Medulla oblongata (tissue), 1 donor: ENCODE results near the gene UBE2O.

Source experiments
- DNase-seq: peaks from one replicate; pipeline ENCODE4 v3.0.0-alpha.2; 2015; ENCODE audit errors: extremely low spot score

Gene UBE2O

DNA sequence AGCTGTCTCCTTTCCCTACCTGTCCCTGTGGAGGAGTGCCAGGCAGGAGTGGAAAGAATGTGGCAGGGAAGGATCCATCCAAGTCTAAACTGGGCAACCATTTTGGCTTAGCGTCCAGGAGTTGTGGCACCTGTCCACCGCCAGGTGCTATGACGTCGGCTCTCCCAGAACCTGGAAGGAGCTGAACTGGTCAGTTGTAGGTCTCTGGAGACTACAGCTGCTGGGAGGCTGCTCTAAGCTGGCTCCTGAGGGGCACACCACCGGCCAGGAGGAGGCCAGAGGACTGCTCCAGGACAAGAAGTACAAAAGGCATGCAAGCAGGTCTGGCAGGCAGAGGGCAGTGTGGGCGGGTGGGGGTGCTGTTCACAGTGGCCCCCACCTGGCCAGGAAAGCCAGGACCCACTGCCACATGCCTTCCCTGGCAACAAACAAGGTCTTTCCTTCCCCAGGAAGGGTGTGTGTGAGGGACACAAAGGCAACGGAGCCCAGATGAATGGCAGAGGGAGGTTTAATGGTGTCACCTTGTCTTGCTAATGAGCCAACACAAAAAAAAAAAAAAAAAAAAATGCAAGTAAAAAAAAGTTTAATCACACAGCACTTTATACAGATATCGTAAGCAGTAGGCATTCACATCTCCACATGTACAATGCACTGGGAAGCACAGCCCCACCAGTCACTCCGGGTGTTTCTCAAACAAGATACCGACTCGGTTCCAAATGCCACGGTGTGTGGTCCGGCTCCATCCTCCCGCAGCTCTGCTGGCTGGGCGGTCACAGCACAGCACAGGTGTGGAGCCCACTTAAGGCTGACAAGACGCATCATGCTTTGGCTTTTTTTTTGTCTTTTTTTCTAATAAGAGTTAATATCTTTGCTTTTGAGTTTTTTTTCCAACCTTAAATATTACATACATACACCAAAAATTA, 63.7 kb downstream of the UBE2O start:
- DNase-seq: no peak

DNA sequence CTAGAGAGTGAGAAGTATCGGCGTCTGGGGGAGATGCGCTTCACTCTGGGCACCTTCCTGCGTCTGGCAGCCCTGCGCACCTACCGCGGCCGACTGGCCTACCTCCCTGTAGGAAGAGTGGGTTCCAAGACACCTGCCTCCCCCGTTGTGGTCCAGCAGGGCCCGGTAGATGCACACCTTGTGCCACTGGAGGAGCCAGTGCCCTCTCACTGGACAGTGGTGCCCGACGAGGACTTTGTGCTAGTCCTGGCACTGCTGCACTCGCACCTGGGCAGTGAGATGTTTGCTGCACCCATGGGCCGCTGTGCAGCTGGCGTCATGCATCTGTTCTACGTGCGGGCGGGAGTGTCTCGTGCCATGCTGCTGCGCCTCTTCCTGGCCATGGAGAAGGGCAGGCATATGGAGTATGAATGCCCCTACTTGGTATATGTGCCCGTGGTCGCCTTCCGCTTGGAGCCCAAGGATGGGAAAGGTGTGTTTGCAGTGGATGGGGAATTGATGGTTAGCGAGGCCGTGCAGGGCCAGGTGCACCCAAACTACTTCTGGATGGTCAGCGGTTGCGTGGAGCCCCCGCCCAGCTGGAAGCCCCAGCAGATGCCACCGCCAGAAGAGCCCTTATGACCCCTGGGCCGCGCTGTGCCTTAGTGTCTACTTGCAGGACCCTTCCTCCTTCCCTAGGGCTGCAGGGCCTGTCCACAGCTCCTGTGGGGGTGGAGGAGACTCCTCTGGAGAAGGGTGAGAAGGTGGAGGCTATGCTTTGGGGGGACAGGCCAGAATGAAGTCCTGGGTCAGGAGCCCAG, 65.8 kb downstream of the UBE2O start:
- no peak for DNase-seq

DNA sequence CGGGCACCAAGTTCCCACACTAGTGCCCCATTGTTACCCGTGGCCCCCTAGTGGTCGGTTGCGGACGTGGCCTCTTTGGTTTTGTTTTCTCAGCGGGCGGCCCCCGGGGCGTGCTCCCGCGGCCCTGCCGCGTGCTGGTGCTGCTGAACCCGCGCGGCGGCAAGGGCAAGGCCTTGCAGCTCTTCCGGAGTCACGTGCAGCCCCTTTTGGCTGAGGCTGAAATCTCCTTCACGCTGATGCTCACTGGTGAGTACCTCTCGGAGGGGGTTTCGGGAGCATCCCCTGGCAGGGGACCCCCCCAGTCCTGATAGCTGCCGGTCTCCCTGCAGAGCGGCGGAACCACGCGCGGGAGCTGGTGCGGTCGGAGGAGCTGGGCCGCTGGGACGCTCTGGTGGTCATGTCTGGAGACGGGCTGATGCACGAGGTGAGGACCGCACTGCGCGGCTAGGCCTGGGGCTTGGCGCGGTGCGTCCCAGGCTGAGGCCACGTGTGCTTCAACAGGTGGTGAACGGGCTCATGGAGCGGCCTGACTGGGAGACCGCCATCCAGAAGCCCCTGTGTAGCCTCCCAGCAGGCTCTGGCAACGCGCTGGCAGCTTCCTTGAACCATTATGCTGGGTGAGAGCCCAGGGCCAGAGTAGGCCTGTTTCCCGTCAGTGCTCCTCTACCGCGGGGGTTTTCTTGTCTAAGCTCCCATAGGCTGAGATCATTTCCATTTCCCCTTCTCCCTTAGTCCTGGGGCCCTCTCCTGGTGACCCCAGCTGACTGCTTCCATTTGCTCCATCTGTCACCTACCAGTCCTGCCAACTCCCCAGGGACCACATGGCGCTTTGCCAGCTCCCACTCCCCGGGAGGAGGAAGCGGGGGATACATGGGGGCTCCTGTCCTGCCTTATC, 66.8 kb downstream of the UBE2O start:
- peak; percentile 60 for DNase-seq

DNA sequence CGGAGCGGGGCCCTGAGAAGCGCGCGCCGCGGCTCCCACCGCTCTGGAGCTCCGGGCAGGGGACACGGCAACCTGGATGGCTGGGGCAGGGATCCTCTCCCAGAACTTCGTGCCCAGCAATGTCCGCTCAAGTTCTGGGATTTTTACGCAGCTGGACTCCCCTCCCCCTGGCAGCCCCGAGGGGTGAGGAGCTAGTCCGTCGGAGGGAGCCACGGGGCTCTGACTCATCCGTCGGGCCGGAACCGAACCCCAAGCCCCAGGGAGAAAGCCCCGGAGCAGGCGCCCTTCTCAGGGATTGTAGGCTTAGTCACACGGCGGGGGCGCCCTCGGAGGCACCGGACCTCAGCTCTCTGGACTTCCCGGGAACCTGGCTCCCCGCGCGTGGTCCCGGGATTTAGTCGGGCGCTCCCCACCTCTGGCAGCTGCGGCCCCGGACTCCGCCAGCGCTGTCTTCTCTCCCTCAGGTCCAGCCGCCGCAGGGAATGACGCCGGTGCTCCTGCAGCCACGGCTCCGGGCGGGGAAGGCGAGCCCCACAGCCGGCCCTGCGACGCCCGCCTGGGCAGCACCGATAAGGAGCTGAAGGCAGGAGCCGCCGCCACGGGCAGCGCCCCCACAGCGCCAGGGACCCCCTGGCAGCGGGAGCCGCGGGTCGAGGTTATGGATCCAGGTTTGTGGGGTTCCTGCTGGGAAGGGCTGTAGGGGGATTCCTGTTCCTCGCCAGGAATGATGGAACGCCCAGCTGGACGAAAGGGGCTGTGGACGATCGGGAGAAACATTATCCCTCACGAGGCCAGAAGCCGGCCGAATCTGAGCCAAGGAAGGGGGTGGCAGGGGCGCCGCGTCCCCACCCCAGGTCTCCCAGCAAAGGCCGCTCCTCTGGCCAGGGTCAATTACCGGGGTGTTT, 67.7 kb downstream of the UBE2O start:
- DNase-seq: no peak

DNA sequence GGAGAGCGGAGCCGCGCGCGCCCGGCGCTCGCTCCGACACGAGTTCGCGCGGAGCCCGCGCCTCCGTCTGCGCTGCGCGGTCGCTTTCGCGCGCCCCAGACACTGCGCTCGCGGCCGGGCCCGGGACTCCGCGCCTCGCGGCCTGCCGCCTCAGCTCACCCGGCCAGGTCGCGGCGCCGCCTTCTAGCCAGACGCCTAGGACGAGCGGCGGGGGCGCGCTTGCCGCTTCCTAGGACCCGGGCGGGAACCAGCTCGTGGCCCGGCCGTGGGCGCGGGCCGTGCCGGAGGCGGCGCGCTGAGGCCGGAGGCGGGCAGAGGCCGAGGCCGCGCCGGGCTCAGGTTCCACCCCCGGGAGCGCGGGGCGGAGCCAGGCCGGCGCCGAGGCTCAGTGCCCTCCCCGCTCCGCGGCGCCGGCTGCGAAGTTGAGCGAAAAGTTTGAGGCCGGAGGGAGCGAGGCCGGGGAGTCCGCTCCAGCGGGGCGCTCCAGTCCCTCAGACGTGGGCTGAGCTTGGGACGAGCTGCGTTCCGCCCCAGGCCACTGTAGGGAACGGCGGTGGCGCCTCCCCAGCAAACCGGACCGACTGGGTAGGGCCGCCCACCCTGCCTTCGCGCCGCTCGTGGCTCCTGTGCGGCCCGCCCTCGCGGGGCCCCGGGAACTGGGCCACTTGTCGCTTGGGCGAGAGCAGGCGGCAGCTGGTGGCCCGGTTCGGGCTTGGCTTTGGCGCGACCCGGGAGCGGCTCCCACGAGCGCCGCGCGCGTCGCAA, 68.5 kb downstream of the UBE2O start, which contains the start of gene SPHK1:
TSS of gene SPHK1 (plus strand) at position 388 of the 765 bp plus-strand sequence. CDS start 1,036 bp downstream, outside the sequence.
- DNase-seq: no peak

DNA sequence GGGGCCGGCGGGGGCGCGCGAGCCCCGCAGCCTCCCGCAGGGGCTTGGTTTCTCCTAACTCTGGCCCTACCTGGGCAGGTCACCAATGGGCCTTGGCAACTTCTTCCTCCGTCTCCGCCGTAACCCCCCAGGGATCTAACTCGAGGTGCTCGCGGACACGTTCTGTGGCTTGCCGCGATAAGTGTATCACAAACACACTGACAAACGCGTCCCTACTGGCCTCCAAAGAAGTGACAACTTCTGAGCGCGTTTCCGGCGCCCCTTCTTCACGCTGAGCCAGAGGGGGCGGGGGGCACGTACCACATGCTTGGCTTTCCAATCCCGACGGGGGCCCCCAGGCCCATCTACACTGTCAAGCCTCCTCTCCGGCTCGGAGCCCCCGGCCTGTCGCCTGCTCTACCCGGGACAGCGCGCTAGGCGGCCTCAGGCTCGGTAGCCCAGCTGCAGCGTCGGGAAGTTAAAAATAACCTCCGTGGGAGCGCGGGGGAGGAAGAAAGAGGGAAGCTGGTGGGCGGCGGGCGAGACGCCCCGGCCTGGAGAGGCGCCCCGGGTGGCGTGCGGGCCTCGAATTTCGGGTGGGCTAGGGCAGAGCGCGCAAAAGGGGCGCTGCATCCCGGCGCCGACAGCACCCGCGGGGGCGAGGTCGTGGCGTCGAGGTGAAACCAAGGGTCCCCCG, 69.3 kb downstream of the UBE2O start:
- no peak for DNase-seq

DNA sequence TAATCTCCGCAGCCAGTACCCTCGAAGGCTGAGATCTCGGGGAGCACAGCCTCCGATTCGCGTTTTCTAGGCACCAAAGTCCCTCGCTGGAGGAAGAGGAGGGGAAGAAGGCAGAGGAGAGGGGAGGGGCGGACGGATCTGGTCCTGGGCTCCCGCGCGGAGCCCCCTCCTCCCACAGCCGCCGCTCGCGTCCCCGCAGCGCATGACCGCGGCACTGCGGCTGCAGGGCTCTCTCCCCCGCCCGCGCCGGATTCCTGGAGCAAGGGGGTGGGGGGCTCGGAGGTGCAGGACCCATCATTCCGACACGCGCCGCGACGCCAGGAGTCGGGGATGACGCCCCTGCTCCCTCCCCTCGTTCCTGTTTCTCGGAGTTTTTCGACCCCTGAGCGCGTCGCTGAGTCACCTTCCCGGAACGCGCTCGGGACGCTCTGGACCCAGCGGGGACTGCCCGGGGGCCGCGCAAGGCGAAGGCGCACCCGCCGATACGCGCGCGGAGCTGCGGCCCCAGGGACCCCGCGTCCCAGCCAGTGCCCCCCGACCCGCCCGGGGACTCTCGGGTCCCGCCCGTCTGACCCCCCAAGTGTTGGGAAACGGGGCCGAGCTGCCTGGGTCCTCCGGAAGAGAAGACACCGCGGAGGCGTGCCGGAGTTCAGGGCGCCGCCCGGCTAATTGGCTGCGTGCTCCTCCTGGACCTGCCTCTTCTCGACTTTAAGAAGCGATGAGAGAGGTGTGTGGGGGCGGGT, 70.0 kb downstream of the UBE2O start:
- no peak for DNase-seq

DNA sequence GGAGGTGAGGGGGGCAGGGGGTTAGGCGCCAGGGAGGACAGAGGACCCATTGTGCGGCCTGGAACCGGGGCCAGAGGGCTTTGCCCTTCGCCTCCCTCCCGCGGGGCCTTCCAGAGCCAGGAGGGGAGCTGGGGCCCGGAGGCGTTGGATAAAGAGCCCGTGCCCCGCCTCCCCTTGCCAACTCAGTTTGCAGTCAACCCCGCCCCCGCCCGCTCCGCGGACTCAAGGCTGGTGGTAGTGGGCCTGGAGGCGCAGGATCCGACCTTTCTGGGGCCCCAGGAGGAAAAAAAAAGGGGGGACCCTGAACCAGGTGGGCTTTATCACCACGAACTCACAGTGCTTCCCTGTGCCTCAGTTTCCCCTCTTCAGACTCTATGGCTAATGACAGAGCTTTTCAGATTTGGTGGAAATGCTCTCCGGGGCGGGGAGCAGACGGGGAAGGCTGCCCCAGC, 70.6 kb downstream of the UBE2O start:
- DNase-seq: no peak

DNA sequence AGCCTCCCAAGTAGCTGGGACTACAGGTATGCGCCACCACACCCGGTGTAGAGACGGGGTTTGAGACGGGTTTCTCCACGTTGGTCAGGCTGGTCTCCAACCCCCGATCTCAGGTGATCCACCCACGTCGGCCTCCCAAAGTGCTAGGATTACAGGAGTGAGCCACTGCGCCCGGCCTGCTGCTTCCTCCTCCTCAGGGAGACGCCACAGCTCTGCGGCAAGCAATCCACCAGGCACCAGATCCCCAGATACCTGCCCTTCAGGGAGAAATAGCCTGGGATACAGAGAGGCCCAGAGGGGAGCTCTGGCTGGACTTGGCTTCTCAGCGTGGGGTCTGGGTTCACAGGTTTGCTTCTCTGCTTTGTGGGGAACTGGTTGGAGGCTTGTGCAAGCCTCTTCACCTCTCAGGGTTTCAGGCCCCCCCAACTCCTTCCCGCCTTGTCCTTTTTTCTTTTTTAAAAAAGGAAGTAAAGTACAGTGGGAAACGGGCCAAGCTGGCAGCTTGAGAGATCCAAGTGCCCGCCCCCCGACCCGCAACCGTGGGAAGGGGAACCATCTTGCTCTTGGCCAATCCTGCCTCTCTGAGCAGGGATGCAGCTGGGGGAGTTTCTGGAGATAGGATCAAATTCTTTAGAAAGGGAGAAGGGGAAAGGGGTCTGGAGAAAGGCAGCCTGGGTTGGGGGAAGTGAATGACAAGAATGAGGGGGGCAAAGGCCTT, 71.2 kb downstream of the UBE2O start:
- DNase-seq: peak; percentile 49

DNA sequence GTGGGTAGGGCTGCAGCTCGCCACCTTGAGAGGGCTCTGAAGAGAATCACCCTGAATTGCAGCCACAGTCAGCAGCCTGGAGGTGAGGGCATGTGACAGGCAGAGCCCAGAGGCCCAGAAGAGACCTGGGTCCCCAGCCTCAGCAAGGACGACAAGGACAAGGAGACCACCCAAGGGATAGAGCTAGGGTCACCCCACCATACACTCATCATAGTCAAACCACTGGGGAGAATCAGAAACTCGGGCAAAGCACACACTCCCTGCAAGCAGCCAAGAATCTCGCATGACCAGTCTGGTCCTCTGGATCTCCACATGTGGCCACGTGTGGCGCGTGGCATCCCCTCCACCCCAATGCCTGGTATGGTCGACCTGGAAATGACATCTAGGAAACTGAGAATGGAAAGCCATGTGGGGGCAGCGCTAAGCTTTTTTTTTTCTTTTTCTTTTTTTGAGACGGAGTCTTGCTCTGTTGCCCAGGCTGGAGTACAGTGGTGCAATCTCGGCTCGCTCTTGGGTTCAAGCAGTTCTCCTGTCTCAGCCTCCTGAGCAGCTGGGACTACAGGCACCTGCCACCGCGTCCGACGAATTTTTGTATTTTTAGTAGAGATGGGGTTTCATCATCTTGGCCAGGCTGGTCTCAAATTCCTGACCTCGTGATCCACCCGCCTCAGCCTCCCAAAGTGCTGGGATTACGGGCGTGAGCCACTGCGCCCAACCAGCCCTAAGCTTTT, 73.1 kb downstream of the UBE2O start:
- no peak for DNase-seq

DNA sequence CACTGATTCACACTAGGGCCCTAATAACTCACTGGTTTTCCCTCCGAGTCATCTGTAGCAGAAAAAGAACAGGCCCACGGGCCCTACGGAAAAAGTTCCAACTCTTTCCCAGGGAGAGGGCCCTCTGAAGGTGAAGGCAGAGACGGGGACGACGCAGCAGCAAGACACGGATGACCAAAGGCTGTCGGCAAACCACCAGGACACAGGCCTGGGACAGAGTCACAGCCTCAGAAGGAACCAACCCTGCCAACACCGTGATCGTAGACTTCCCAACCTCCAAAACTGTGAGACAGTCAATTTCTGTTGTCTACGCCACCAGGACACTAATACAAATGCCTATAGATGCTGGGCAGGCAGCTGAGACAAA, 73.7 kb downstream of the UBE2O start:
- DNase-seq: no peak

DNA sequence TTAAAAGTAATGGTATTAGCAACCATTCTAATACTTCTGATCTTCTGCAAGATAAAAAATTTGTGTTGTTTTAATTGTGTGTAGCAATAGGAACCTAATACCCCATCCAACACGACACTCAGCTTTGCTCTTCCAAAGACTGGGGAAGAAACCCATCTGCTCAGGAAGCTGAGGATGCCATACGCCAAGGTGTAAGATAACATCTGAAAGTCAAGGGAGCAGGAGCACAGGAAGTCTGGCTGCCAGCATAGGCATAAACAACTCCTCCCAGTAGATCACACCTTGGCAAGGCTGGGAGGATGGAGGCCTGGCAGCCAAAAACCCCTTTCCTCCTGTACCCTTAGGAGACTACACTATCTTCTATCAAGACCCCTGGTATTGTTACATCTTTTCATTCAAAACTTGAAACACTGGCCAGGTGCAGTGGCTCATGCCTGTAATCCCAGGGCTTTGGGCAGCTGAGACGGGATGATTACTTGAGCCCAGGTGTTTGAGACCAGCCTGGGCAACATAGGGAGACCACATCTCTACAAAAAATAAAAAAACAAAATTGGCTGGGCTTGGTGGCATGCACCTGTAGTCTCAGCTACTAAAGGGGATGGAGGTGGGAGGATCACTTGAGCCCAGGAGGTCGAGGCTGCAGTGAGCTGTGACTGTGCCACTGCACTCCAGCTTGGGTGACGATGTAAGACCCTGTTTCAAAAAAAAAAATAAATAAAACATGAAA, 74.2 kb downstream of the UBE2O start:
- no peak for DNase-seq

DNA sequence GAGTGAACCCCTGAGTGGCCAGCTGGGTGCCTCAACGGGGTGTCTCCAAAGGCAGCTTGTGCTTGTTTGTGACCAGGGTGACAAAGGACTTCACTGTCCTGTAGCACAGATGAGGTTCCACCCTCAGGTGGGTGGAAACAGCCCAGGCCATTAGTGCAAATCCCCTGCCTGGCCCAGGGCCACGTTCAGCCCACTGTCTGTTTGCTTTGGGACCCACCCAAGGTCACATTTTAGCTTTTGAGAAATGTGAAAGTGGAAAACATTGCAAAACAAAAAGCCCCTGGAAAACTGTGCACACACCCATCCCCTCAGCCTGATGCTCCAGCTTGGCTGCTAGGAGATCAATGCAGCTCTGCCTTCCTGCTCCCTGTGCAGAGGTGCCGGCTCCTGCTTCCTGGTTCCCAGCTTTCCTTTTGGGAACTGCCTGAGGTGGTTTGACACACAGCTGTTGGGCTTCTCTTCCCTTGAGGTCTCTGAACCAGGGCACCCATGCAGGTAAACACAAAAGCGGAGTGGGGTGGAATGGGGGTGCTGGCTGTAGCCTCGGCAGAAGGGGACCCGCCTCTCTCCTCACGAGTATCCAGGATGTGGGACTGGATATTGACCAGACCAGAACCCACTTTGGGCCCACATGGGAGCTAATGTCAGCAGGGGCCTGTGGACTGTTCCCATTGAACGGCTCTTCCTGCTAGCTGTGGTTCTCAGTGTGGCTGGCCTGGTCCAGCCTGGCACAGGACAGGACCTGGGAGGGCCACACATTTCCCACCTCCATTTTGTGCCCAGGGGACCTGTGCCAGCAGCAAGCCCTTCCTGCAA, 76.4 kb downstream of the UBE2O start:
- no peak for DNase-seq

DNA sequence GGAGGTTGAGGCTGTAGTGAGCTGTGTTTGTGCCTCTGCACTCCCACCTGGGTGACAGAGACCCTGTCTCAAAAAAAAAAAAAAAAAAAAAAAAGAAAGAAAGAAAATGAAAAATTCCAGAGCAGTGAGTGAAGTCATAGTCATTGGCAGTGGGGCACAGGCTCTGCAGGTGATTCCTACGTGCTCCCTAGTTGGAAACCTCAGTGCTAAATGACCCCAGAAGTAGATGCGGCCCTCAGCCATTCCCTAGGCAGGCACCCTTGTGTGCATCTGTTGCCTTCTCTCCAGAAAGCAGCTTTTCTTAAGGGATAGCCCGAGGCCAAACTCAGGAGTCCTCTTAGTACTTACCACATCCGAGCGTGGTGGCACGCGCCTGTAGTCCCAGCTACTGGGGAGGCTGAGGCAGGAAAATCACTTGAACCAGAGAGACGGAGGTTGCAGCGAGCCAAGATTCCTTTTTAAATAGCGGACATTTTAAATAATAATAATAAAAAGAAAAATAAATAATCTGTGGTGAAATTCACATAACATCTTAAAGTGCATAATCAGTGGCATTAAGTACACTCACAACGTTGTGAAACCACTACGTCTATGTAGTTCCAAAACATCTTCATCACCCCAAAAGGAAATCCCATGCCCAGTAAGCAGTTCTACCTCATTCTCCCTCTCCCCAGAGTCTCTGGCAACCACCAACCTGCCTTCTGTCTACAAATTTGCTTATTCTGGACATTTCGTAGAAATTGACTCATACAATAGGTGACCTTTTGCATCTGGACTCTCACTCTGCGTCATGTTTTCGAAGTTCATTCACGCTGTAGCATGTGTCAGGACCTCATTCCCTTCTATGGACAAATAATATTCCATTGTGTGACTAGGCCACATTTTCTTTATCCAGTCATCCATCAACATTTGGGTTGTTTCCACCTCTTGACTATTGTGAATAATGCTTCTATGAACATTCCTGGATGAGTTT, 81.0 kb downstream of the UBE2O start:
- no peak for DNase-seq
